Gastrocnemius medialis (tissue), 4 donors: Measurements from ENCODE around the gene APOBEC3B. TPM values are rescaled to one million over a fixed set of nuclear protein-coding genes. Genes with fewer than 3 reads are reported as not detected.

Source experiments
- ATAC-seq, 2 donors: fragments of 150-250 bp; one replicate each; pipeline ENCODE4 v1.9.1; 2016
- DNase-seq, 2 donors: peaks; one replicate each; pipeline ENCODE4 v3.0.0-alpha.2; 2019
- H3K27ac ChIP-seq, 4 donors: fragments of 200-600 bp; sonication (generic); 1 replicate in 1 of 4; 2 replicates in 3 of 4; pipeline ENCODE4 v1.5.1; 2016 to 2018; ENCODE audit warnings: mild to moderate bottlenecking in 2 of 4, moderate library complexity in 1 of 4
- H3K27me3 ChIP-seq, 3 donors: fragments of 200-600 bp; sonication (generic) in 2 of 3; 1 replicate in 1 of 3; 2 replicates in 2 of 3; pipeline versions ENCODE4 v1.5.1 to v1.6.0; 2016 to 2019; ENCODE audit warnings: mild to moderate bottlenecking in 1 of 3, moderate library complexity in 1 of 3
- H3K36me3 ChIP-seq, 2 donors: fragments of 200-600 bp; sonication (generic) in 1 of 2; one replicate each; pipeline ENCODE4 v1.5.1; 2017 to 2018
- H3K4me1 ChIP-seq, 2 donors: fragments of 200-600 bp; sonication (generic) in 1 of 2; one replicate each; pipeline ENCODE4 v1.5.1; 2016 to 2017; ENCODE audit warnings: mild to moderate bottlenecking in 2 of 2
- H3K4me3 ChIP-seq, 4 donors: fragments of 200-600 bp; sonication (generic) in 3 of 4; 1 replicate in 1 of 4; 2 replicates in 3 of 4; pipeline ENCODE4 v1.5.1; 2016 to 2019; ENCODE audit warnings: mild to moderate bottlenecking in 2 of 4
- H3K9me3 ChIP-seq, 3 donors: fragments of 200-600 bp; sonication (generic) in 2 of 3; 1 replicate in 1 of 3; 2 replicates in 2 of 3; pipeline ENCODE4 v1.5.1; 2016 to 2019
- POLR2A ChIP-seq, 2 donors: fragments of 450-650 bp; IDR thresholded peaks; one replicate each; pipeline ENCODE4 v1.6.1; 2017; ENCODE audit warnings: antibody characterized with exemption in 2 of 2, mild to moderate bottlenecking in 2 of 2, moderate library complexity in 2 of 2
- in situ Hi-C, 4 donors: fragments of 200-750 bp; cut with MboI; loops; one replicate each; pipeline versions ENCODE4 v1.15.0 to v1.8.0; 2017; ENCODE audit warnings: low sequenced_read_pairs in 4 of 4
- intact Hi-C: fragments of 100-400 bp; cut with DNase I; formaldehyde crosslinking; loops from one replicate; pipeline ENCODE4 v1.15.1; 2023; ENCODE audit warnings: low total_unique reads
- total RNA-seq, 4 donors: library from RNA; depleted of rRNA; stranded (reverse); fragments of >200 nt; gene quantifications; one replicate each; pipeline versions ENCODE4 v1.1.0 to v1.2.3, GENCODE V29; 2016
- TF ChIP-seq, protein P1 (sequence below), 5 experiments: fragments of 450-650 bp in 3 of 5; fragments of 200-600 bp in 2 of 5; sonication (generic) in 2 of 5; IDR thresholded peaks in 4 of 5; conservative IDR thresholded peaks in 1 of 5; 1 replicate in 4 of 5; 2 replicates in 1 of 5; pipeline ENCODE4 v1.5.1; 2016 to 2019; ENCODE audit warnings: antibody characterized with exemption in 5 of 5, mild to moderate bottlenecking in 3 of 5, moderate library complexity in 3 of 5

Gene APOBEC3B
- total RNA-seq, 4 donors from 2014 or later, result 0.62 TPM; not detected in 3

DNA sequence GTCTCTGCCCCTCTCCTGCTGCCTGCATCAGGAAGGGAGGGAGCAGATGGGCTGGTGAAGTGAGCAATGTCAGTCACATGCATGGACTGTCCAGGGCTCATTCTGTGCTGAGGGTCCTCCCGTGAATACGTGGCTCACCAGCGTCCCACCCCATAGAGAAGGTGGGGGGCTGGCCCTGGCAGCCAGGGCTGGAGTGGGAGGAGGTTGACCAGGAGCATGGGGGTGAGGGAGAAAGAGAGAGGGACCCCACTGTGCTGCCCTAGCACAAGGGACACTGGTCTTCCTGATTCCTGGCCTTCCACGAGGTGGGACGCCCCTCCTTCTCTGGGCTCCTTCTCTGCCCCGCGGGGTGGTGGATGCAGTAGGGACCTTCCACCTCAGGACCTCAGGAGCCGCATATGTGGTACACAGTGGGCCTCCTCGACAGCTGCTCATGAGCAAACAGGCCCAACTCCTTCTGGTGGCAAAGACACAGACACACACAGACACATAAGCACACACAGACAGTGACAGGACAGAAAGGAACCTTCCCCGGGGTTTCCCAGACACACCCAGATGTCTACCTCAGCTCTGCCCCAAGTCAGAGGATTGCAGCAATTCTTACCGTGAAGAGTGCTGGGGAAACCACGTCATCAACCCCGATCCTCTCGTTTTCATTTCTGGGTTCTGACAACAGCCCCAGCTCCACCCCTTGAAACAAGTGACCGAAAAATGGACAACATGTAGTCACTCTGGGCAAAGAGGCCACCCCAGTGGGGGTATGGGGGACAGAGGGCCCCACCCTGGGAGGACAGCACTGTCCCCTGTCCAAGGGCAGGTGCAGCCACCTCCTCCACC lies 28.4 kb upstream of the APOBEC3B start:
- Histone ChIP-seq H3K4me1 (no peaks in the 10 kb centered on the region), H3K27ac (no peak overlapping the region), H3K4me3 (no peak overlapping the region), H3K27me3 (peaks cover 0 to 5% (median 0%) of the 10 kb centered on the region in 3 donors), H3K36me3 (no peaks in the 10 kb centered on the region), H3K9me3 (no peaks in the 10 kb centered on the region)
- DNase-seq (no peak), ATAC-seq (no peak)
- intact Hi-C loops (no loop called here), in situ Hi-C loops (no loop called here)
- TF ChIP-seq POLR2A (IDR thresholded peaks at IDR 0.05), result no peak
- TF ChIP-seq, protein P1, sequence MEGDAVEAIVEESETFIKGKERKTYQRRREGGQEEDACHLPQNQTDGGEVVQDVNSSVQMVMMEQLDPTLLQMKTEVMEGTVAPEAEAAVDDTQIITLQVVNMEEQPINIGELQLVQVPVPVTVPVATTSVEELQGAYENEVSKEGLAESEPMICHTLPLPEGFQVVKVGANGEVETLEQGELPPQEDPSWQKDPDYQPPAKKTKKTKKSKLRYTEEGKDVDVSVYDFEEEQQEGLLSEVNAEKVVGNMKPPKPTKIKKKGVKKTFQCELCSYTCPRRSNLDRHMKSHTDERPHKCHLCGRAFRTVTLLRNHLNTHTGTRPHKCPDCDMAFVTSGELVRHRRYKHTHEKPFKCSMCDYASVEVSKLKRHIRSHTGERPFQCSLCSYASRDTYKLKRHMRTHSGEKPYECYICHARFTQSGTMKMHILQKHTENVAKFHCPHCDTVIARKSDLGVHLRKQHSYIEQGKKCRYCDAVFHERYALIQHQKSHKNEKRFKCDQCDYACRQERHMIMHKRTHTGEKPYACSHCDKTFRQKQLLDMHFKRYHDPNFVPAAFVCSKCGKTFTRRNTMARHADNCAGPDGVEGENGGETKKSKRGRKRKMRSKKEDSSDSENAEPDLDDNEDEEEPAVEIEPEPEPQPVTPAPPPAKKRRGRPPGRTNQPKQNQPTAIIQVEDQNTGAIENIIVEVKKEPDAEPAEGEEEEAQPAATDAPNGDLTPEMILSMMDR (IDR thresholded peaks at IDR 0.05 in 4 of 5, conservative IDR thresholded peaks at IDR 0.05 in 1 of 5), result no peak

DNA sequence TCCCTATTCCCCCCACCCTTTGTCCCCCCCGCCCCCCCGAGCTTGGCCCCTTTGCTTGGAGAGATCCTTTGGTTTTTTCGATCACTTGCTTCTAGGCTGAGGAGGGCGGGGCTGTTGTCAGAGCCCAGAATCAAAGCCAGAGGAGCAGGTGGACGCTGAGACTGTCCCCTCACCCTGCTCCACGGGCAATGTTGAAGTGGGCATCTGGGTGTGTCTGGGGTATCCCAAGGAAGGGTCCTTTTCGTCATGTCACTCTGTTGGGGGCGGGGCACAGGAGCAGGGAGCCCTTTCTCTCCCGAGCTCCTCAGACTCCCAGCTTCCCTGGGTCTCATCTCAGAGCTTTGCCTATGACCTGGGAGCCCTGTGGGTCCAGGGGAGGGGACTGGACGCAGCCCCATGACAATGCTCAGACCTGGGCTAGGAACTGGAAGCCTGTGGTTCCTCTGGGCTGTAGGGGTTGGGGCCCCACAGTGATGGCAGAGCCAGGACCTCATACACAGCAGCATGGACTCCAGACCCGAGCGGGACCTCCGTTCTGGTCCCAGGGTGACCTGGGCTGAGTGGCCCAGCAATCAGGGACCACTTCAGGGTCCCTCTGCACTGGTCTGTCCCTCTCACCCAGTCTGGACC lies 27.6 kb upstream of the APOBEC3B start:
- no peaks in the 10 kb centered on the region for H3K36me3 ChIP-seq
- no peak for DNase-seq
- H3K27ac ChIP-seq, result no peak overlapping the region
- in situ Hi-C loops (loop anchor here in 1 of 4 donors (5.0 kb wide), 1 partner anchor 43 kb away; no protein-coding TSS in a partner anchor), intact Hi-C loops (no loop called here)
- no peak overlapping the region for H3K4me3 ChIP-seq
- H3K9me3 ChIP-seq, result no peaks in the 10 kb centered on the region
- no peaks in the 10 kb centered on the region for H3K4me1 ChIP-seq
- H3K27me3 ChIP-seq, result peaks cover 0 to 8% (median 0%) of the 10 kb centered on the region in 3 donors
- no peak for TF ChIP-seq POLR2A (IDR thresholded peaks at IDR 0.05)
- TF ChIP-seq, protein P1 (IDR thresholded peaks at IDR 0.05 in 4 of 5, conservative IDR thresholded peaks at IDR 0.05 in 1 of 5), result no peak
- ATAC-seq, result no peak

GRCh38 chr22:38955250-38955905 lies 26.8 kb upstream of the APOBEC3B start:
- TF ChIP-seq, protein P1 (IDR thresholded peaks at IDR 0.05 in 4 of 5, conservative IDR thresholded peaks at IDR 0.05 in 1 of 5), result no peak
- no peaks in the 10 kb centered on the region for H3K36me3 ChIP-seq
- intact Hi-C loops, result no loop called here
- ATAC-seq (no peak), DNase-seq (no peak)
- peaks cover 0 to 4% (median 0%) of the 10 kb centered on the region in 3 donors for H3K27me3 ChIP-seq
- H3K27ac ChIP-seq, result no peak overlapping the region
- in situ Hi-C loops, result loop anchor here in 1 of 4 donors (5.0 kb wide), 1 partner anchor 42 kb away; no protein-coding TSS in a partner anchor
- no peak overlapping the region for H3K4me3 ChIP-seq
- no peaks in the 10 kb centered on the region for H3K9me3 ChIP-seq
- H3K4me1 ChIP-seq, result no peaks in the 10 kb centered on the region

- Histone ChIP-seq H3K4me3 (no peak overlapping the region), H3K9me3 (no peaks in the 10 kb centered on the region), H3K36me3 (no peaks in the 10 kb centered on the region), H3K27ac (no peak overlapping the region), H3K27me3 (peaks cover 0 to 4% (median 0%) of the 10 kb centered on the region in 3 donors), H3K4me1 (no peaks in the 10 kb centered on the region)
- intact Hi-C loops, result no loop called here
- ATAC-seq (no peak), DNase-seq (no peak)
- in situ Hi-C loops, result loop anchor here in 1 of 4 donors (5.0 kb wide), 1 partner anchor 41 kb away; no protein-coding TSS in a partner anchor
- TF ChIP-seq, protein P1 (IDR thresholded peaks at IDR 0.05 in 4 of 5, conservative IDR thresholded peaks at IDR 0.05 in 1 of 5), result no peak
Measured at GRCh38 chr22:38955926-38956325, 26.2 kb upstream of the APOBEC3B start.
